HepG2 (cell line): ENCODE data around the gene VCX3B.

ENCODE experiments used
- ATF1 ChIP-seq: IDR thresholded peaks from 2 replicates; pipeline ENCODE4 v1.6.1; 2016; ENCODE audit warnings: mild to moderate bottlenecking, control low read depth
- NFATC3 ChIP-seq: sonication (generic); formaldehyde crosslinking; IDR thresholded peaks from 2 replicates; pipeline ENCODE4 v1.5.1; 2020; ENCODE audit warnings: mild to moderate bottlenecking, missing genetic modification reagents
- PTBP1 ChIP-seq: fragments of 200-400 bp; formaldehyde crosslinking; IDR thresholded peaks from 2 replicates; pipeline ENCODE4 v1.6.1; 2018; ENCODE audit warnings: low read length, low read depth; ENCODE audit not compliant: poor library complexity, severe bottlenecking
- ZNF205 ChIP-seq: IDR thresholded peaks from 2 replicates; pipeline ENCODE4 v1.6.1; 2018; ENCODE audit warnings: missing biosample characterization, missing genetic modification reagents
- ZNF263 ChIP-seq: sonication (generic); formaldehyde crosslinking; IDR thresholded peaks from 2 replicates; pipeline ENCODE4 v1.4.0; 2020; ENCODE audit warnings: missing genetic modification reagents
- ZNF770 ChIP-seq: sonication (generic); formaldehyde crosslinking; IDR thresholded peaks from 2 replicates; pipeline ENCODE4 v1.5.0; 2020; ENCODE audit warnings: mild to moderate bottlenecking, missing genetic modification reagents

DNA sequence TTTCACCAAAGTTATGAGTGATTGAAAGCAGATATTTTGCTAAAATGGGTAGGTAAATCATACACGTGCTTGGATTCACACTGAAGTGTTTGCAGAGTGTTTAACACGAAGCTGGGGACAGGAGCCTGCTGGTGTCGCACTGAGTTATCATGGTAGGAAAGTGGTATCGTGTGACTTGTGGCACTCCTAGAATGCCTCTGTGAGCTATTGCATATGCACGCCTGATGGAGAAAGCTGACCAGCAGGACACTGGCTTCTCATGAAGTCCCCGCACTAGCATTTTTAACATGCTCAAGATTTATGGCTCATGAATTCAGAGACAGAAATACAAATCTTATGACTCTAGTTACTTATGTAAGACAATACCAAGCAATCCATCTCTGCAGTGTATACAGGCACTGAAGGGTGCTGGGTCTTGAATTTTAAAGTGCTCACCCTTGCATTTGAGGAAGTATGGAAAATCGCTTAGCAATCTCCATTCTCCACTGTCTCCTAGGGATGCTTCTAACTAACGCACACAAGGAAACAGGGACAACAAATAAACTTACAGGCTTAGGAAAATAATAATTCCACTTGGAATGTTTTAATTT, 19.8 kb downstream of the VCX3B start:
- no peak for TF ChIP-seq ZNF263 (CRISPR knock-in tag)
- no peak for TF ChIP-seq ZNF770 (CRISPR knock-in tag)
- no peak for TF ChIP-seq ATF1
- TF ChIP-seq ZNF205 (CRISPR knock-in tag), result no peak
- TF ChIP-seq PTBP1, result no peak
- no peak for TF ChIP-seq NFATC3 (CRISPR knock-in tag)
